NCI-H1105 (cell line): ENCODE measurements around the gene TRIM65.
A peak's percentile ranks its signal among the peaks of the same experiment; 100 is the strongest.
"Not testable (repeated sequence)": the region's sequence is repeated elsewhere in the genome, so short reads cannot be mapped to it uniquely, and the experiment has no call there.

Experiments used
- DNase-seq: peaks from one replicate; lab custom pipeline; 2025; lab: John Stamatoyannopoulos, UW

TRIM65 gene

GRCh38 chr17:75851693-75851991 lies 45.1 kb downstream of the TRIM65 start:
- not testable (repeated sequence) for DNase-seq

GRCh38 chr17:75850928-75851692 lies 45.6 kb downstream of the TRIM65 start:
- no peak for DNase-seq

DNA sequence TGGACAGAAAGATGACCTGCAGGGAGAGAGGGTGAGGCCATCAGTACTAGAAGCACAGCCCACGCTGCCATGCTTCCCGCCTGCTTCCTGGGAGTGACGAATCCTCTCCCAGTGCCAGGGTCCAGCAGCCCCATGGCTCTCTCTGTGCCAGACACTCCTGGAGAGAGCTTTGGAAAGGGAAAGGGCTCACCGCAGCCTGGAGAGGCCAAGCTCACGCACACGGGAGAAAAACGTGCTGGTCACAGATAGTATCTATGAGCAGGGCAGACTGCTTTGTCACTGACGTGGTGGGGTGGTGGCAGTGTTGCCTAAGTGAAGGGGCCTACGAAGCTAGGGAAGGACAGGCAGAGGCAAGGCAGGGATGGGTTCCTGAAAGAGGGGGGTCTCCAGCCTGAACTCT lies 47.0 kb downstream of the TRIM65 start:
- DNase-seq, result no peak

DNA sequence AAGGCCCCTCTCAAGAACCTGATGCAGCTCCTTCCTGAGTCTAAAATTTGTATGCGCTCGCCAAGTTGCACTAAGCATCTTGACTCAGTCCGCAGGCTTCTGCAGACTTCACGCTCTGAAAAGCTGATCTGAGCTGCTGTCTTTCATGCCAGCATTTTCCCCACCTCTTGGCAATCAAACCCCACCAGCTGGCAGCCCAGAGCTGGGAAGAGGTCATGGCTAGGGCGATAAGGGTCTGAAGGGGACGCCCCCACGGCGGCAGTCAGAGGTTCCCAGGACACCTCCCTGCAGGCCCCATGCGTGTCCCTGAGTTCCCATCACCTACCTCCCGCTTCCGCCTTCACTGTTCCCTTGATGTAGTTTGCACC lies 47.5 kb downstream of the TRIM65 start:
- no peak for DNase-seq

GRCh38 chr17:75848523-75849278 lies 48.0 kb downstream of the TRIM65 start:
- DNase-seq, result peak; percentile 55

DNA sequence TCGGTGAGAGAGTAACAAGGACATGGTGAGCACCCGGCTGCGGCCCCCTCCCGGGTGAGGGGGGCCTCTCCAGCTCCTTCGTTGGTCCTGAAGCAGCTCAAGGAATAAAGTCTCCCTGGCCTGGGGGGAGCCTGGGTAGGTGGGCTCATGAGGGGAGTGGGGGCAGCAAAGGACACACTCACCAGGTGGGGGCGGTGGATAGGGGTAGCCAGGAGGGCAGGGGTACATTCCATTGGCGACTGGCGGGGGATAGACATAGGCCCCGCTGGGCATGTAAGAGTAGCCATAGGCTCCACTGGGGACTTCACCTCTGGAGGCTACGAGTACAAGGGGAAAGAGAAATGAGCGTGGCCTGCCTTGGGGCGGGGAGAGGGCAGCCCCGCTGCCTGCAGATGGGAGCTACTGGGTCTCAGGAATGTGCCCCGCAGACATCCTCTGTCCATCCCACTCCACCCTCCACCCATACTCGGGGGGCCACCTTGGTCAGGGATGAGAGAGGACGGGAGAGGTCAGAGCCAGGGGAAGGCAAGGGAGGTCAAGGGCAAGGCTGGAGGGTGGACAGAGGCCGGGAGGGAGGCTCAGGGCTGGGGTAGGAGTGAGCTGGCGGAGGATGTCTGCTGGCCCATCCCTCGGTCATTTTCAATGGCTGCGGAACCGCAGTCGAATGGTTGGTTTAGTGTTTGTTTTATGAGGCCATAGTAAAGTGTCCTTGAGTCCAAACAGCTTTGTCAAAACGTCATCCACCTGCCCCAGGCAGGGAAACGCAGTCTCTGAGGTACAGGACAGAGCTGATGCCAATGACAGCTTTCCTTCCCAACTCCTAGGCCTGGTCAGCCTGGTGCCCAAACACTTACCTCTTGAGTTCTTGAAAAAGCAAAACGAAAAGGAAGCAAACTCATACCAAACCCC lies 48.9 kb downstream of the TRIM65 start:
- DNase-seq, result no peak

DNA sequence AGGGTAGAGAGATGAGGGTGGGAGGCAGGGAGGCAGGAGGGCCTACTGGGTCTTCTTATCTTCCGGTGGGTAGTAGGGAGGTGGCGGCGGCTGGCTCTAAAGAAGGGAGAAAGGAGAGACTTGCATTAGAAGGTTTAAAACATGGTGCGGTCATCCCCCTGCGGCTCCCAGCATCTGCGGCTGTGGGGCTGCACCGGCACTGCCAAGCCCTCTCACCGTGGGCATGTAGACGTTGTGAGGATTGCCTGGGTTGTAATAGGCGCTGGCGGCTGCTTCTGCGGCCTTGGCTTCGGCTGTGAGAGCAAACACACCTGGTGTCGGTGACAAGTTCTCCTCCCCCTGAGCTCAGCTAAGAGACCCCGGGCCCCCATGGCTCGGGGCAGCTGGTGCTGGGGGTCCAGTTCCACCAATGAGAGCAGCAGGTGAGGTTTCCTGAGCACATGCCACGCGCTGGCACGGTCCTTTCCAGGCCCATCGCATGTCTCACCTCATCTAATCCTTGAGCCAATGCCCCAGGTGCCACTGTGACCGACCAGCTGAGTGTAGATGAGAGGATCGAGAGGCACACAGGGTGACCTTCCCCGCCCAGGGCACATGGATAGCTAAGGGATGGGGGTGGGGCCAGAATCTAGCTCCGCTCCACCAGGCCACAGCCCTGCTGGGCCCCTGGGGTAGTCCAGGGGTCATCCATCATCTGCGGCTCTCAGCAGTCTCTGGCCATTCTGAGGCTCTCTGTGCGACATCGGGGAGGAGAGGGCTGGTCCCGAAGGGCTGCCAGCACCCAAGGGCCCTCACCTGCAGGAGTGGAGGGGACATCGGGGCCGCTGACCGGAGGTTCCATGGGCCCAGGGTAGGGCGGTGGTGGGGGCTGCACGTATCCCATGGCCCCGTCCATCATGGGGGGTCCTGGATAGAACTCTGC lies 49.8 kb downstream of the TRIM65 start:
- no peak for DNase-seq

GRCh38 chr17:75845933-75846691 lies 50.6 kb downstream of the TRIM65 start:
- DNase-seq, result no peak

DNA sequence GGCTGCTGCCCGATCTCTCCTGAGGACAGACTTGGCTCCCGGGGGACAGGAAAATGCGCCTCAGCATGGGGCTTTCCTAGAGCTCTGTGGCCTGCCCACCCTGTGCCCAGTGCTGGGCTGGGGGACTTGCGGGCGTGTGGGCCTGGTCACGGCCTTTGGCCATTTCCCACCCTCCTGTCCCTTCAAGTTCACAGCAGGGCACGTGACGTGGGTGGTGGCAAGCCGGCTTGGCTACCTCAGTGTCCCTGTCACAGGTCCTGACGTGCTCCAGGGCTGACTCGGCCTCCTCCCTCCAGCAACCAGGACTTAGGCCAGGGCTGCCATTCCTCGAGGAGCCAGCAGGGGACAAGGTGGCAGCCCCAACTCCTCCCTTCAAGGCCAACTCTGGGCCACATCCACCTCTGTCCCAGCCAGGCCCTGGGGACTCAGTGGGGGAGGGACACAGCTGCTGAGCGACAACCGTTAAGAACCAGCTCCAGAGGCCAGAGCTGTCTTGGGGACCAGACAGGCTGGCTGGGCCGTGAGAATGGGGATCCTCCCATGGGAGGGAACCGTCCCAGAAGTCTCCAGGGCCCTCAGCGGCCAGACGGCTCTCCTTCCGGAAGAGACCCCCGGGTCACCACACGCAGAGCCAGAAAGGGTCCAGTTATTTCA lies 51.6 kb downstream of the TRIM65 start:
- peak; percentile 1 for DNase-seq

DNA sequence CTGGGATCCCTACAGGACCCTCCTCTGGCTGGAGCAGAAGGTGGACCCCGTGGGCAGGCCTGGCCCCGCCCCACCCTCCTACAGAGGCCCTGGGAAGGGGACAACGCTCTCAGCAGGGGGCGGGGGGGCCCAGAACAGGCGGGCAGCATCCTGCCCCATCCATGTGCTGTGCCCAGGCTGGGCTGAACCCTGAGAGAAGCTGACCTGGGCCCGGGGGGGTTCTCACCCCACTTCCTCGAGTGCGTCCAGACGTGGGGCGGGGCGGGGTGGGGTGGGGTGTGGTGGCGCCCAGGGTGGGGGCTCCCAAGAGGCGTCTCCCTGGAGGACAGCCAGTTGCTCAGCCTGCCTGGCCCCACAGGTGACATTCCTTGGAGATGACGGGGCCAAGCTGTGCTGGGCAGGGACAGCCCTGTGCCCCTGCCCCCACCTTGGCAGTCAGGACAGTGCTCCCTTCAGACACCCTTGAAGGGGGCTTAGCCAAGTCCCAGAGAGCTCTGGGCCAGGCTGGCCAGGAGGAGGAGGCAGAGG lies 52.2 kb downstream of the TRIM65 start:
- DNase-seq, result no peak

DNA sequence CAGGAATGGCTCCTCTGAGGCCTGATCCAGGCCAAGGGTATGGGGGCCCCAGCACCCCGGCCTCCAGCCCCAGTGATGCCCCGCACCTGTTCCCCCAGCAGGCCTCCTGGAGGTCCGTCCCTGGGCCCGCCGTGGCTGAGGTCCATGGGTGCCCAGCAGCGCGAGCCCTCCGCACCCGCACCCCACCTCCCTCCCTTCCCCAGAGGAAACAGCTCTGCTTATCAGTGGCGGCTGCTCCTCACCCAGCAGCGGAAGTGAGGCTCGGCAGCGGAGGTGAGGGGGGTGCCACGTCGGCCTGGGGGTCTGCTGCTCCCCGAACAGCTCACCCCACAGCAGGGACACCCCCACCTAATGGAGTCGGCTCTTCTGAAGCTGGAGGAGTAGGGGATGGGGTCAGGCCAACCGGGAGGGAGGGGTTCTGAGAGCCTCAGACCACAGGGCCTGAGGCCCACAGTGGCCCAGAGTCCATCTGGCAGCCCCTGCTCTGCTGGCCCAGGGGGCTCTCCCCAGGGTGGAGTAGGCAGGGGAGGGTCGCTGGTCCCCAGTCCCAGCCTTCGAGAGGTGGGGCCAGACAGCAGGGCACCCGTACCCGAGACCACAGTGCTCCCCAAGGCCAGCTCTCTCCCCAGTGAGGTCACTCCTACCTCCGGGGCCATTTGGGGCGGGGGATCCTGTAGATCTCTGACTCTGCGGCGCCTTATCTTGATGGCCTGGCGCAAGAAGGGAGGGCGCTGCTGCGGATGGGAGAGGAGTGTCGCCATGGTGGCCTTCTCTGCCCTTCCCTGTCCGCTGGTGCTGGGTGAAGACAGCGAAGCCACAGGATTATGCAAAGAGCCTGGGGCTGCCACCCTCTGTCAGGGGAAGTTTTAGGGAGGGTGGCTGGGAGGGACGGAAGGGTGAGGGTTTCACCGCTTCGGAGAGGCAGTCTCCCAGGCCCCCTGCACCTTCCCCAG lies 52.9 kb downstream of the TRIM65 start, which contains the start of gene UNC13D:
UNC13D (minus strand) TSS at position 828 of the 953 bp plus-strand sequence; CDS start at position 761, 67 bp downstream.
- DNase-seq, result no peak

DNA sequence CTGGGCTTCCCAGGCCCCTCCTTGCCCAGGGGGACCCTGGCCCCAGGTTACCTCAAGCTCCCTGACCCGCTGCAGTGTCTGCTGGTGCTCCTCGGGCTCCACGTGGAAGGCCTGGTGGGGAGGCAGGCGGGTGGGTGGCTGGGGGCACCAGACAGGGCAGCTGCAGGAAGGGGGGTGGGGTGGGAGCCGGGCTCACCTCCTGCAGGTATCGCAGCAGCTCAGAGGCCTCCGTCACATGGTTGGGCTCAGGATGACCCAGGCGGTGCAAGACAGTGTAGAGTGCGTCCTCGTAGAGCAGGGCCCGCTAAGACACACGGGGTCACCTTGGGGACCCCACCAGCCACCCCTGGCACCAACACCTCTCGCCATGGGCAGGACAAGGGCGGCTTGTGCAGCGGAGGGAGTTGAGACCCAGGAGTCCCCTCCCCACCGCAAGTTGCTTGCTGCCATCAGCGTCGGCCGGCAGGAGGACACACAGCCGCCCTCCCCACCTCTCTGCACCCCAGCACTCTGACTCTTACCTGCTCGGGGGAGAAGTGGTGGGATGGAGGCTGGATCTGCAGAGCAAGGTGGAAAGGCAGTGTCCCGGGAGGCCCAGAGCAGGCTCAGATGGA lies 53.7 kb downstream of the TRIM65 start:
- DNase-seq, result no peak

- DNase-seq, result no peak
Observed at GRCh38 chr17:75842411-75842810, 54.3 kb downstream of the TRIM65 start.

DNA sequence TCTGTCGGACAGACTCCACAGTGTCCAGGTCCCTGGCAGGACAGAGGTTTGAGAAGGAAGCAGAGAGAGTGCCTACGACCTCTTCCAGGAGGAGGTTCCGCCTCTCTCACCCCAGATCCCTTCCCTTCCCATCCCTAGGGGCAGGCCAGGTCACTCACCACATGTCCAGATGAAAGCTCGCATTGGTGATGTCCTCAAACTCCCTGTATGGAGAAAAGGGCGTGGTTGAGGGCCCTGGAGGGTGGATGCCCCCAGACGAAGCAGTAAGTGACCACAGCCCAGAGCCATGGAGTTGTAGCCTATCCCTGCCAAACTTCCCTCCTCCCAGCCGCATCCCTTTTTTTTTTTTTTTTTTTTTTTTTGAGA lies 56.0 kb downstream of the TRIM65 start:
- DNase-seq, result no peak

DNA sequence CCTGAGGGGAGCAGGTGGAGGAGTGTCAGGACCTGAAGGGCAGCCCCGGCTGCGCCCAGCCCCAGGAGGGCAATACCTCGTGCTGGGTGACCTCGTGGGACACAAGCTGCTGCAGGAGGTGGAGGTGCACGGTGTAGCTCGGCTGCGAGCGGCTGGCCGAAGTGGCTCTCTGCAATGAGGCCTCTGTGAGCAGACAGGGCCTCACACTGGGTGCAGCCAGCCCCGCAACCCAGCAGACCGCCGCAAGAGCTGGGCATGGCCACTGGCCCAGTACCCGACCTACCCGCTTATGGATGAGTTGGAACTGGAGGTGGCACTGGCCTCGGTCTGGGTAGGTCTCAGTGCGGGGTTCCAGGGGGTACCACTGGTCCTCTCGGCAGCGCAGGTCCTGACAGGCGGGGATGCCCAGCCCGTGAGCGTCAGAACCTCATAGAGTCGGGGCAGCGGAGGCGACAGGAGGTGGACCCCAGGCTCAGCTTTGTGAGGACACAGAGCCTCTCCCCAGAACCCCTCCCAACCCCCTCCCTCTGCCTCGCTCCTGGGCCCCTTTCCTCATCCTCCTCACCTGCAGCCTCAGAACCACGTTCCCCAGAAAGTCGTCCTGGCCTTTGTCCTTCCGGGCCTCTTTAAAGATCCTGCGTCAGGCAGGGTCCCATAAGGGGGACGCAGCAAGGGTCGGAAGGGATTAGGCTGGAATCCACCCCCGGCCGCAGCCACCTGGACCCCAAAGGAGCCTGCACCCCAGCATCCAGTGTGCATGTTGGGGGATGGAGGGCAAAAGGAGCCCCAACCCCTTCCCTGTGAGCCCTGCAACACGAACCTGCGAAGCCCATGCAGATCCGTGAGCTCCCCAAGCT lies 56.6 kb downstream of the TRIM65 start:
- no peak for DNase-seq
